Measurements from ENCODE around the gene METTL13. TPM values are rescaled to one million over a fixed set of nuclear protein-coding genes. Genes with fewer than 3 reads are reported as not detected.
A peak's percentile ranks its signal among the peaks of the same experiment; 100 is the strongest.

METTL13 gene
- total and polyA plus RNA-seq, 2 of the 8 experiments (the other 6 are each of a cell fraction or from before 2014, with no cell fraction given), result 38.1 to 66.3 TPM

- TF ChIP-seq CREB1 (IDR thresholded peaks at IDR 0.05) (peak; percentile 98), PHF8 (conservative IDR thresholded peaks at IDR 0.05; ENCODE audit: low read depth, low read length) (peak; percentile 78), RBBP5 (IDR thresholded peaks at IDR 0.05; ENCODE audit: borderline replicate concordance, low read depth, low read length) (peak; percentile 81; the same call in 1 of the 2 replicates), SAP30 (IDR thresholded peaks at IDR 0.05; ENCODE audit: insufficient read depth, insufficient replicate concordance, low read length) (no peak), RFX5 (IDR thresholded peaks at IDR 0.05; ENCODE audit: borderline replicate concordance, low read depth, low read length) (no peak), KDM1A (IDR thresholded peaks at IDR 0.05; ENCODE audit: borderline replicate concordance, low read length) (no peak), YY1 (IDR thresholded peaks at IDR 0.05; ENCODE audit: low read depth, low read length) (peak; percentile 36; the same call in 1 of the 2 replicates), NRF1 (IDR thresholded peaks at IDR 0.05; ENCODE audit: low read depth, low read length) (no peak), CHD1 (IDR thresholded peaks at IDR 0.05; ENCODE audit: low read depth, low read length) (no peak), CHD2 (IDR thresholded peaks at IDR 0.05; ENCODE audit: low read length) (no peak; the same call in none of the 2 replicates)
- TF ChIP-seq, protein P1, sequence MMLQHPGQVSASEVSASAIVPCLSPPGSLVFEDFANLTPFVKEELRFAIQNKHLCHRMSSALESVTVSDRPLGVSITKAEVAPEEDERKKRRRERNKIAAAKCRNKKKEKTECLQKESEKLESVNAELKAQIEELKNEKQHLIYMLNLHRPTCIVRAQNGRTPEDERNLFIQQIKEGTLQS (IDR thresholded peaks at IDR 0.05; ENCODE audit: insufficient read depth, low read depth, low read length), result no peak
These were observed at the start of gene METTL13 (continued) for GRCh38 chr1:171781176-171781875.
